Endothelial cell of umbilical vein (primary cell): ENCODE results near the gene SIVA1.

Experiments used
- EZH2 ChIP-seq: IDR thresholded peaks from 2 replicates; pipeline ENCODE4 v1.6.1; 2012; ENCODE audit warnings: borderline replicate concordance, low read depth, mild to moderate bottlenecking, moderate library complexity, low read length, inconsistent platforms; ENCODE audit not compliant: severe bottlenecking
- MYC ChIP-seq: IDR thresholded peaks from one replicate; pipeline ENCODE4 v1.6.1; 2011; ENCODE audit warnings: mild to moderate bottlenecking, low read depth, low read length
- POLR2A ChIP-seq: IDR thresholded peaks from 2 replicates; pipeline ENCODE4 v1.6.1; 2012; ENCODE audit warnings: low read depth, mild to moderate bottlenecking, control low read depth, low read length
- POLR2AphosphoS5 ChIP-seq: IDR thresholded peaks from 2 replicates; pipeline ENCODE4 v1.6.1; 2012; ENCODE audit warnings: low read depth, mild to moderate bottlenecking, control low read depth, low read length, moderate library complexity; ENCODE audit not compliant: insufficient read depth
- TF ChIP-seq, protein P1 (sequence below), 2 donors: IDR thresholded peaks; 1 replicate in 1 of 2; 2 replicates in 1 of 2; pipeline ENCODE4 v1.5.1; 2011; ENCODE audit warnings: low read length in 2 of 2, mild to moderate bottlenecking in 2 of 2, moderate library complexity in 2 of 2, control low read depth in 1 of 2, inconsistent platforms in 1 of 2, low read depth in 1 of 2; ENCODE audit not compliant: insufficient read depth in 1 of 2; ENCODE audit errors: extremely low read depth in 1 of 2

DNA sequence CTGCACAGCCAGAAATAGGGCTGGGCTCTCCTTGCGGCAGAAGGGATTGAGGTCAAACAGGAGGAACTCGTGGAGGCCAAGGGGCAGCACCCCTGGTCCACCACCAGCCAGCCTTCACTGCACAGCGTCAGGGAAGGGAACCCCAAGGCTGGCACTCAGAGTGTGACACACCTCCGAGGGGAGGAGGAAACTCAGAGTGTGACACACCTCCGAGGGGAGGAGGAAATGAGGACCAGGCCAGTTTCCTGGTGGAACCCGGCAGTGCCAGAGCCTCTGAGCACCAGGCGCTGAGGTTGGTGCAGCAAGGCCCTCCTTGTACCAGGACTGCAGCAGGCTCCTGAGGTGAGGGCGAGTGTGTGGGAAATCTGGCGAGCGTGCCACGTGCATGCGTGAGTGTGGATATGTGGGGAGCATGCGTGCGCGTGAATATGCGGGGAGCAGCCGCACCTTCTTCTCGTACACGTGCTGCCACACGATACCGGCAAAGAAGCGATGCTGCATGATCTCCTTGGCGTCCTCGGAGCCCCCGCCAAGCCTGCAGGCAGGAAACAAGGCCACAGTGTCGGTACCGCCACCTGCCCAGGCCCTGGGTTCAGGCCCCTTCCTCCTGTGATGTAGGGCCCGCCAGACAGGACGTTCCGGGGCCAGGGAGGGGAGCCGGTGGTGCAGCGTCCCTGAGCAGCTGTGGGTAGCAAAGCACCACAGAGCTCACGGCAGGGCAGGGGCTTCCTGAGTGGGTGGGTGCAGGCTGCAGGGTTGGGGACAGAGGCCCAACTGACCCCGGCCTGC, 19.2 kb downstream of the SIVA1 start:
- TF ChIP-seq POLR2AphosphoS5 = no peak
- no peak for TF ChIP-seq POLR2A
- TF ChIP-seq, protein P1, sequence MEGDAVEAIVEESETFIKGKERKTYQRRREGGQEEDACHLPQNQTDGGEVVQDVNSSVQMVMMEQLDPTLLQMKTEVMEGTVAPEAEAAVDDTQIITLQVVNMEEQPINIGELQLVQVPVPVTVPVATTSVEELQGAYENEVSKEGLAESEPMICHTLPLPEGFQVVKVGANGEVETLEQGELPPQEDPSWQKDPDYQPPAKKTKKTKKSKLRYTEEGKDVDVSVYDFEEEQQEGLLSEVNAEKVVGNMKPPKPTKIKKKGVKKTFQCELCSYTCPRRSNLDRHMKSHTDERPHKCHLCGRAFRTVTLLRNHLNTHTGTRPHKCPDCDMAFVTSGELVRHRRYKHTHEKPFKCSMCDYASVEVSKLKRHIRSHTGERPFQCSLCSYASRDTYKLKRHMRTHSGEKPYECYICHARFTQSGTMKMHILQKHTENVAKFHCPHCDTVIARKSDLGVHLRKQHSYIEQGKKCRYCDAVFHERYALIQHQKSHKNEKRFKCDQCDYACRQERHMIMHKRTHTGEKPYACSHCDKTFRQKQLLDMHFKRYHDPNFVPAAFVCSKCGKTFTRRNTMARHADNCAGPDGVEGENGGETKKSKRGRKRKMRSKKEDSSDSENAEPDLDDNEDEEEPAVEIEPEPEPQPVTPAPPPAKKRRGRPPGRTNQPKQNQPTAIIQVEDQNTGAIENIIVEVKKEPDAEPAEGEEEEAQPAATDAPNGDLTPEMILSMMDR (IDR thresholded peaks at IDR 0.05; ENCODE audit: extremely low read depth in 1 of 2, insufficient read depth in 1 of 2, low read depth in 1 of 2, low read length in 2 of 2) = no peak
- no peak for TF ChIP-seq EZH2
- TF ChIP-seq MYC = no peak
